GM19395 (cell line): ENCODE data around the gene AOAH.
"Not testable (repeated sequence)": the region's sequence is repeated elsewhere in the genome, so short reads cannot be mapped to it uniquely, and the experiment has no call there.

Experiments used
- ATAC-seq: cut with Tn5 transposase; IDR thresholded peaks from one replicate; pipeline ENCODE4 v1.9.1; 2021; ENCODE audit warnings: mild to moderate bottlenecking, moderate library complexity; ENCODE audit not compliant: unreplicated experiment

Gene AOAH

DNA sequence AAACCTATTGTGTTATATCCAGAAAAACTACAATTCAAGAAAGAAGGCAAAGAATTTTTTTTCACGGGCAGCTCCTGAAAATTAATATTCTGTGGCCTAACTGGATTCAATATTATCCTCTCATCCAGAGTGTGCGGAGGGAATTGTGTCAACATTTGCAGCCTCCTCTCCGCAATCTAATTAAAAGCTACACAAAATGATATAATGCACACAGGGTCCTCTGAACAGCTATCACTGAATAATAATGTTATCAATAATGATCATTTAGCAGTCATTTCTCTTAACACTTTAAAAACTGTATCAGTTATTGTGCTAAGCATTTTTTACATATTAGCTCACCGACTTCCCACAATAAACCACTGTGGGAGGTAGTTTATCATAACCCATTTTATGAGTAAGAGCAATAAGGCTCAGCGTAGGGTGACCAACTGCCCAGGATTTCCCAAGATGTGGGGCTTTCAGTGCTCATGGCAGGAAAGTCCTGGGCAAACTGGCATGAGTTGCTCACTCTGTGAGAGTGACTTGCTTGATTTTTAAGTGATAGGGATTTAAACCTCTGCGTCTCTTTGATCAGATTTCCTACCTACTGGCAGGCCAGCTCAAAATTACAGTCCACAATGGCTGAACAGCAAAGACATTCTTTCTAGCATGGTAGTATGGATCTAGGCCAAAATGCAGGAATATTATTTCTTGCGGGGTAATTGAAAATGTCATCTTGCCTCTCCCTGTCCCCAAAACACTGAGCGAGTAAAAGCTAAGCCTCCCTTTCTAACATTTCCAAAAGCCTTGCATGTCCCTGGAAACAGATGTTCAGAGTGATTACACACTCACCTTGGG is 65.7 kb downstream of the AOAH start:
- ATAC-seq, result no peak

- no peak for ATAC-seq
These were observed 67.1 kb downstream of the AOAH start for GRCh38 chr7:36657036-36657660.

DNA sequence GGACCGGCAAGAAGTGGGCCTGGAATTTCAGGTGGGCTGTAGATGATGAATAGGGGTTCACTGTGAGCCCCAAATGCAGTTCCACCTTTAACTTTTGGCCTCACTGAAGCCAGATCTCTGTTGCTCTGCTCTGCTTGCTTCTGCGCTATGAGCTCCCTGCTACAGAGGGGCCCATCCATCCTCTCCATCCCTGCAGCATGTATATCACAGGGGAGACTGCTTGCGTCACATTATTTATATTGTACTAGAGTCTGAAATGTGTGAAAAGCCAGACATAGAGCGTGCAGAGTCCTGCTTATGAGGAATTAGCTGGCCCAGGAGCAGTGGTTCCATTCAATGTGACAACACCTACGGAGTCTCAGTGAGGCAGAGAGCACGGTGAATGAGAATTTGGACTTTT is 69.9 kb downstream of the AOAH start:
- no peak for ATAC-seq

DNA sequence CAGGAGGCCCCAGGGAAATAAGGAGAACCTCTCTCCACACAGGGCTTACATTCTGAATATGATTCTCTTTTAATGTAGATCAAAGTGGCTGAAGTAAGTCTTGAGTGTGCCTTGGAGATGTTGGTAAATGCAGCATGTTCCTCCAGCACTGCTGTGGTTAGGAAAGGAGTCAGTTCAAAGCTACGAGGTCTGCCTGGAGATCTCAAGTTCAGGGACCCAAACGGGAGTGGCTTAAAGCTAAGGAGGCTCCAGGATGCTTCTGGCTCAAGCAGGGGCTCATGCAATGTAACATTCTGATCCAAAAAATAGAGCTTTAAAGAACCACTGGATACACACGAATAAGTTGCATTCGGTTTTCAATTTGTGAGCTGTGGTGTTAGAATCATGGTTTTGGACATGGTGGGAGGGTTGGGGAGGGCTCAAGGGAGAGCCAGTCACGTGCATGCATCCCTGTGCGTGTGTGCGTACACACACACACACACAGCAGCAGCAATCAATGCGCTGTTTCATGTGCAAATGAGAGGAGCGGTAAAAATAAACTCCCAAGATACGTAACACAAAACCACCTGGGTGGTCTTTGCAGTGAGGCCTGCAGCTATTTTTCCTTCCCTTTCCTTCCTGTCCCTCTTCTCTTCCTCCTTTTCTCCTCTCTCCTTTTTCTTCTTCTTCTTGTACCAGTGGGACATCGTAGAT is 70.5 kb downstream of the AOAH start:
- ATAC-seq, result no peak

DNA sequence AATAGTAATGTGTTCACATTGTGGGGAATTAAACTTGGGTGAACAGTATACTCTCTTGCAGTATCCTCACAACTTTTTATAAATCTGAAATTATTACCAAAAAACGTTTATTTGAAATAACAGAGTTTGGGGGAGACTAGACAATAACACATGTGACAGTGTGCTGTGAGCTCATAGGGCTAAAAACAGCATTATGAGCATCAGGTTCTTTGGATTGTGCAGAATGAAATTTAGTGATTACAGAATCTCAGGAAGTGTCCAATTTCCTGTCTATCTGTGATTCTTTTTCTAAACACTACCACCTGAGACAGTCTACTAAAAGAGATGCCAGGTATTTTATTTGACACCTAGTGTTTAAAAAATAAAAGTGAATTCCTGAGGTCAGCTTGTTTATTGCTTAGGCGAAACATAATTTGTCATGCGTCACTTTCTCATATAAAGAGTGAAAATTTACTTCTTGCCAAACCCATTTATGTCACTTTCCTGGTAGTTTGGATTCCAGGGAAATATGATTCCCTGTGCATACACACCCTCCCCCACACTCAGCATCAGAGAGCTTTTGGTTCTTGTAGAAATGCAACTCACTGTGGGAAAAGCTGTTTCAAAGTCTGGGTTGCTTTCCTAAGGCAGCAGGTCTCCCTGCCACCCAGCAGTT is 71.2 kb downstream of the AOAH start:
- no peak for ATAC-seq

GRCh38 chr7:36652431-36652830 is 71.9 kb downstream of the AOAH start:
- ATAC-seq, result no peak

DNA sequence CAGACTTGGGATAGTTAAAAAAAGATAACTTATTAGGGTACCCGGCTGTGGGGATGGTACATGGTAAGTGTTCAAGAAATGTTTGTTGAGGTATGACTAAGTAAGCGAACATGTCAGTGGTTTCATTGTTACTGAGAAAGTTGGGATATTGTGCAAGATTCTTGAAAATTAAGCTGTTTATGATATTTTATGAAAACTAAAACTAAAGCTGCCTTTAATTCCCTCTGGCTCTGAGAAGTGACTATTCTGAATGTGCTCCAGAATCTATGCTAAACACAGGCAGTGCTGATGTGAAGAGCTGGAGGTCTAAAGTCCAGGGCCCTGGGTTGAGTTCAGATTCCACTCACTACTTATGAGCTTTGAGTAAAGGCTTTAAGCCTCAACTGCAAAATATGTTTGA is 72.9 kb downstream of the AOAH start:
- ATAC-seq, result no peak

- no peak for ATAC-seq
These were observed 73.5 kb downstream of the AOAH start for GRCh38 chr7:36650766-36651312.

GRCh38 chr7:36650320-36650719 is 74.0 kb downstream of the AOAH start:
- ATAC-seq, result no peak

DNA sequence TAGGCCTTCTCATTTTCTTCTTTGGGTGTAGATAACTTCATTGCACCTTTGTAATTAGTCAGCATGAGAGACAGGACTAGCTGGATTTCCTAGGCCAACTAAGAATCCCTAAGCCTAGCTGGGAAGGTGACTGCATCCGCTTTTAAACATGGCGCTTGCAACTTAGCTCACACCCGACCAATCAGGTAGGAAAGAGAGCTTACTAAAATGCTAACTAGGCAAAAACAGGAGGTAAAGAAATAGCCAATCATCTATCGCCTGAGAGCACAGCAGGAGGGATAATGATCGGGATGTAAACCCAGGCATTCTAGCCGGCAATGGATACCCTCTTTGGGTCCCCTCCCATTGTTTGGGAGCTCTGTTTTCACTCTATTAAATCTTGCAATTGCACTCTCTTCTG is 75.0 kb downstream of the AOAH start:
- ATAC-seq, result not testable (repeated sequence)

- ATAC-seq, result no peak
These were observed 75.9 kb downstream of the AOAH start for GRCh38 chr7:36648441-36648840.

GRCh38 chr7:36644625-36645422 is 79.5 kb downstream of the AOAH start:
- no peak for ATAC-seq

DNA sequence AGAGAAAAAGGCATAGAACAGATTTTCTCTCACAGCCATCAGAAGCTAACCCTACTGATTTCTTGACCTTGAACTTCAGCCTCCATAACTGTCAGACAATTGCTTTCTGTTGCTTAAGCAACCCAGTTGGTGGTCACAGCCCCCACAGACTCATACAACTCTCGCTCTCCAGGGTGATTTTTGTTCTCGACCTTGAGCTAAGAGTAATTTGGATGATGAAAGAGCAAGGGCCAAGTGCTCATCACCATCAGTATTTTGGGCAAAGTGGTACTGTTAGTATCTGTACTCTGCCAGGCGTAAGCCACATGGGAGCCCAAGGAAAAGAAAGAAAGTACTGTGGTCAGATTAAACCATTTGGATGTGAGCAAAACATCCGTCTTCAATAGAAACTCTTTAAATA is 81.9 kb downstream of the AOAH start:
- ATAC-seq, result no peak

- ATAC-seq, result no peak
These were observed 82.3 kb downstream of the AOAH start for GRCh38 chr7:36642010-36642409.

- ATAC-seq, result no peak
These were observed 83.6 kb downstream of the AOAH start for GRCh38 chr7:36640682-36641081.

GRCh38 chr7:36639826-36640225 is 84.5 kb downstream of the AOAH start:
- ATAC-seq, result no peak

DNA sequence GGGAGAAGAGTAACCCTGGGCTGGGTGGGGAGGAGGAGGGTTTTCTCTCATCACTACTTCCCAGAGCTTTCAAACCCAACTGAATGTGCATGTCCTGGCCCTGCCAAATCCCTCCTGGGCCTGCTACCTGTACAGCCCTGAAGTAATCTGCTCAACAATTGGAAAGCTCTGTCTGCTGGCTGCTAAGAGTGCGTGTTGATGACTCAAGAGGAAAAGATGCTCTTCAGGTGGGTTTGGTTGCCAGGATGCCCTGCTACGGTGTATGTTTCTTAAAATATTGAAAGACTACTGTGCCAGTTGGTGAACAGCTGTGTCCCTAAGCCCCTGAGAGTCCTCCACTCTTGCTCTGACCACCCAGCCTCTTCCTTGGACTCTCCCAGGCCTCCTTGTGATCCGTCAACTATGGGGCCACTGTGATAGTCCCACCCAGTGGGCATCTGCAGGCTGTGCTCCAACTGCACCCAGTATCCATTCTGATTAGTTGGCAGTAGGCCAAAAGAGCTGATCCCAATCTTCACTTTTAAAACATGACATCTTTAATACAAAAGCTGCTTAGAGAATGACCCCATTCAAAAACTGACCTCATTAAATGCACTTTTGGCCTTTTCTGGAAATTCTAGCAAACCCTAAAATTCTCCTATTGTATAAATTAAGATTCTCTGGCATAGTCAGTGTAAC is 85.6 kb downstream of the AOAH start:
- ATAC-seq, result no peak

DNA sequence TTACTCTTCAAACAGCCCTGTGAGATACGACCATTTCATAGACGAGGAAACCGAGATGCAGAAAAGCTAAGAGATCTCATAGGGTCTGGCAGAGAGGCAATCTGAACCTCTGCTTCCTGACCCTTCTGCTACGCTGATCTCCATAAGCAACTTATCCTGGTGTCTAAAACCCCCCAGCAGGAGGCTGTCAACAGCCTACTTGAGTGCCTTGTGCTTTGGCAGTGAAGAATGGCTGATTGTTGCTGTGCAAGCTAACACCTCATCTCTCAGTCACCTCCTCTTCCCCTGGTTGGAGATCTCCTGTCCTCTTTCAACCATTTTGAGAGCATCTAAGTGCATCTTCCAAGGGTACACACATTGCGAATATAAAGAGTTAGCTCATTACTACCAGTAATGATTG is 86.2 kb downstream of the AOAH start:
- ATAC-seq, result no peak

GRCh38 chr7:36637417-36637816 is 86.9 kb downstream of the AOAH start:
- no peak for ATAC-seq

DNA sequence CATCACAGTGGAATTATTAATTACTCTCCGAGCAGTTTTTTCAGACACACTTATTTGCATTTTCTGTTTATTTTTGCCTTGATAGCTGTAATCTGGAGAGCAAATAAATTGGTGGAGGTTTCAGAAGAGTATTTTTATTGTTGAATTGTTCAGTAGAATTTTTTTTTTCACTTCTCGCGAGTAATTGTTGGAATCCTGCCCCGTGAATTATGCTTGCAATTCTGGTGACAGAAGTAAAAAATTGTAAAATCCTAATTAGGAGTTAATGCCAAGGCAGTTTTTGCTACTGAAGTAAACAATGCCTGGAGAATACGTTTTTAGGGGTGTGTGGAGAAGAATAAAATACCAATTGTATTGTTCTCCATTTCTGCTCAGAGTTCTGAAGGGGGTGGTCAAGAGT is 88.2 kb downstream of the AOAH start:
- ATAC-seq, result no peak
